Thymus (tissue), 11 donors: ENCODE data around the gene TULP1. TPM values are rescaled to one million over a fixed set of nuclear protein-coding genes. Genes with fewer than 3 reads are reported as not detected.
"Not testable (repeated sequence)": the region's sequence is repeated elsewhere in the genome, so short reads cannot be mapped to it uniquely, and the experiment has no call there.

ENCODE experiments used
- DNase-seq, 9 donors: peaks; one replicate each; pipeline ENCODE4 v3.0.0-alpha.2; 2013; ENCODE audit warnings: low spot score in 9 of 9, low read depth in 6 of 9, missing footprints in 1 of 9
- H3K27ac ChIP-seq, 2 donors: one replicate each; pipeline ENCODE4 v1.5.1; 2013; ENCODE audit warnings: control low read depth in 1 of 2, low read depth in 1 of 2, low read length in 1 of 2, mild to moderate bottlenecking in 1 of 2, moderate library complexity in 1 of 2
- H3K27me3 ChIP-seq, 2 donors: one replicate each; pipeline ENCODE4 v1.5.1; 2013; ENCODE audit warnings: low read length in 1 of 2; ENCODE audit not compliant: control insufficient read depth in 2 of 2, insufficient read depth in 1 of 2
- H3K36me3 ChIP-seq, 2 donors: one replicate each; pipeline ENCODE4 v1.5.1; 2013; ENCODE audit warnings: low read length in 1 of 2, mild to moderate bottlenecking in 1 of 2, moderate library complexity in 1 of 2; ENCODE audit not compliant: control insufficient read depth in 2 of 2, insufficient read depth in 2 of 2
- H3K4me1 ChIP-seq, 2 donors: one replicate each; pipeline ENCODE4 v1.5.1; 2013; ENCODE audit warnings: low read length in 2 of 2; ENCODE audit not compliant: control insufficient read depth in 2 of 2, insufficient read depth in 2 of 2
- H3K4me3 ChIP-seq, 2 donors: one replicate each; pipeline ENCODE4 v1.5.1; 2013; ENCODE audit warnings: low read length in 2 of 2, control low read depth in 1 of 2, mild to moderate bottlenecking in 1 of 2
- H3K9me3 ChIP-seq, 2 donors: one replicate each; pipeline ENCODE4 v1.5.1; 2013; ENCODE audit warnings: low read length in 1 of 2, mild to moderate bottlenecking in 1 of 2; ENCODE audit not compliant: control insufficient read depth in 2 of 2, insufficient read depth in 1 of 2
- WGBS: extraction: QIAGEN DNeasy Blood & Tissue Kit; methylation state at CpG from one replicate; pipeline ENCODE4 v1.1.7; 2013; 5-methylcytosine and 5-hydroxymethylcytosine counted together
- polyA plus RNA-seq: library from polyadenylated mRNA; stranded (reverse); fragments of 200-250 nt; gene quantifications from one replicate; pipeline ENCODE4 v1.2.3, GENCODE V29; 2013
- total RNA-seq: library from RNA; stranded (reverse); fragments of 120-200 nt; gene quantifications from one replicate; pipeline ENCODE4 v1.2.4, GENCODE V29; 2013
- donor health status: healthy.

Gene TULP1
- total and polyA plus RNA-seq, 2 donors, result 0.09 to 0.52 TPM

- 97% methylated on average over 6 of the region's 6 CpGs for WGBS
- not testable (repeated sequence) for H3K27ac ChIP-seq, H3K9me3 ChIP-seq, H3K4me1 ChIP-seq, H3K36me3 ChIP-seq, DNase-seq, H3K4me3 ChIP-seq
- peaks cover 0 to 34% of the 10 kb centered on the region in 2 donors for H3K27me3 ChIP-seq
These were observed 3.2 kb upstream of the TULP1 start for GRCh38 chr6:35515939-35516338.

DNA sequence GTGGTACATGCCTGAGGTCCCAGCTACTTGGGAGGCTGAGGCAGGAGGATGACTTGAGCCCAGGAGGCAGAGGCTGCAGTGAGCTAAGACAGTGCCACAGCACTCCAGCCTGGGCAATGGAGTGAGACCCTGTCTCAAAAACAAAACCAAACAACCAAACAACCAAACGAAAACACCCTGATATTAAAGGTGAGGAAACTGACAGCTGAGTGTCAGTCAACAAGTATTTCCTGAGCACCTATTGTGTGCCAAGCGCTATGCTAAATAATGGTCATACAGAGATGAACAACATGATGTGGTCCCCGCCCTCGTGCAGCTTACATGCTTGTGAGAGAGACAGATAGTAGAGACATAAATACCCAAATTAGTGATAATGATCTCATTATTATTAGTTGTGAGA is 1.9 kb upstream of the TULP1 start:
- DNase-seq, result no peak
- H3K36me3 ChIP-seq, result no peaks in the 10 kb centered on the region
- peaks cover 2 to 47% of the 10 kb centered on the region in 2 donors for H3K27me3 ChIP-seq
- WGBS, result 93% methylated on average over 4 of the region's 4 CpGs
- peaks cover 0 to 5% of the 10 kb centered on the region in 2 donors for H3K4me1 ChIP-seq
- no peak overlapping the region for H3K4me3 ChIP-seq
- no peak overlapping the region for H3K27ac ChIP-seq
- H3K9me3 ChIP-seq, result no peaks in the 10 kb centered on the region

GRCh38 chr6:35512006-35512405 is 690 bp downstream of the TULP1 start:
- WGBS, result 19% methylated on average over 26 of the region's 26 CpGs
- Histone ChIP-seq H3K9me3 (no peaks in the 10 kb centered on the region), H3K4me1 (peaks cover 0 to 5% of the 10 kb centered on the region in 2 donors), H3K36me3 (no peaks in the 10 kb centered on the region), H3K27ac (no peak overlapping the region), H3K27me3 (peaks cover 2 to 70% of the 10 kb centered on the region in 2 donors), H3K4me3 (no peak overlapping the region)
- no peak for DNase-seq

GRCh38 chr6:35511562-35511941 is 1.1 kb downstream of the TULP1 start:
- peaks cover 0 to 5% of the 10 kb centered on the region in 2 donors for H3K4me1 ChIP-seq
- no peak overlapping the region for H3K27ac ChIP-seq
- 23% methylated on average over 32 of the region's 32 CpGs for WGBS
- H3K4me3 ChIP-seq, result no peak overlapping the region
- no peaks in the 10 kb centered on the region for H3K9me3 ChIP-seq
- DNase-seq, result no peak
- H3K36me3 ChIP-seq, result no peaks in the 10 kb centered on the region
- H3K27me3 ChIP-seq, result peaks cover 2 to 69% of the 10 kb centered on the region in 2 donors

- Histone ChIP-seq H3K27me3 (peaks cover 2 to 72% of the 10 kb centered on the region in 2 donors), H3K4me1 (peaks cover 0 to 5% of the 10 kb centered on the region in 2 donors), H3K4me3 (no peak overlapping the region), H3K36me3 (no peaks in the 10 kb centered on the region), H3K9me3 (no peaks in the 10 kb centered on the region), H3K27ac (no peak overlapping the region)
- 70% methylated on average over 7 of the region's 7 CpGs for whole genome bisulfite sequencing
- no peak for DNase-seq
These were observed 1.7 kb downstream of the TULP1 start for GRCh38 chr6:35510916-35511561.

DNA sequence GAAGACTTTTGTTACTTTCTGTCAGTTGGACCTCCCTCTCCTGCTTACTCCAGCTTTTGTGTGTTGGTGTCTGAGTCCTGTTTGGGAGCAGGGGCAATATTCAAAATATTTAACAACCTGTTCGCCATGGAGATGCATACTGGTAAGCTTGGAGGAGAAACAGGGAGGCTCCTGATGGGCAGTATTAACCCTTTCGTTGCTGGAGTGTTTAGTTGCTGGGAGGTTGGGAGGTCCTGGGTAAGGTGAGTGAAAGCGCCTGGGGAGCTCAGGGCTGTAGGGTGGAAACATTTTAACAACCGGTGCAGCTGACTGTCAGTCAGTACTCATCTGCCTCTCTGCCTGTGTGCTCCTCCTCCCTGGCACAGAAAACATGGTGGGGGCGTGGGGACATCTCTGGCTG is 4.2 kb downstream of the TULP1 start:
- DNase-seq, result no peak
- no peak overlapping the region for H3K27ac ChIP-seq
- peaks cover 0 to 7% of the 10 kb centered on the region in 2 donors for H3K4me1 ChIP-seq
- 83% methylated on average over 5 of the region's 5 CpGs for WGBS
- H3K36me3 ChIP-seq, result no peaks in the 10 kb centered on the region
- H3K4me3 ChIP-seq, result no peak overlapping the region
- peaks cover 2 to 87% of the 10 kb centered on the region in 2 donors for H3K27me3 ChIP-seq
- H3K9me3 ChIP-seq, result no peaks in the 10 kb centered on the region

DNA sequence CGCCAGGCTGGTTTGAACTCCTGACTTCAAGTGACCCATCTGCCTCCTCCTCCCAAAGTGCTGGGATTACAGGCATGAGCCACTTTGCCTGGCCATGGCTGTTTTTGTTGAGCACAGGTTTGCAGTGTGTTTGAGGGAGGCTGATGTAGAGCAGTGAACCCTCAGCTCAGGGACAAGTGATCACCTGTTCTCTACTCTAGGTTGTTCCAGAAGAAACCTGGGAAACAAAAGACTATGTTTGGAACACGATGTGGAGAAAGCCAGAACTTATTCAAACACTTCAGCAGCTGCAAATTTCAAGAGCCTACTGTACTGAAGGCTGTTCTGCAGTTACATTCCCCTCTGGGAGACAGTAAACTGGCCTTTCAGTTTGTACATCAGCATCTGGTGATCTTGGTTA is 4.7 kb downstream of the TULP1 start:
- Histone ChIP-seq H3K4me3 (no peak overlapping the region), H3K4me1 (peaks cover 0 to 9% of the 10 kb centered on the region in 2 donors), H3K36me3 (no peaks in the 10 kb centered on the region), H3K27me3 (peaks cover 2 to 89% of the 10 kb centered on the region in 2 donors), H3K27ac (no peak overlapping the region), H3K9me3 (no peaks in the 10 kb centered on the region)
- no peak for DNase-seq
- WGBS, result 94% methylated on average over 2 of the region's 2 CpGs

- DNase-seq, result no peak
- Histone ChIP-seq H3K27ac (no peak overlapping the region), H3K27me3 (peaks cover 2 to 88% of the 10 kb centered on the region in 2 donors), H3K9me3 (no peaks in the 10 kb centered on the region), H3K36me3 (no peaks in the 10 kb centered on the region), H3K4me3 (no peak overlapping the region), H3K4me1 (peaks cover 0 to 9% of the 10 kb centered on the region in 2 donors)
- WGBS, result 96% methylated on average over 2 of the region's 2 CpGs
These were observed 5.5 kb downstream of the TULP1 start for GRCh38 chr6:35507221-35507620.

DNA sequence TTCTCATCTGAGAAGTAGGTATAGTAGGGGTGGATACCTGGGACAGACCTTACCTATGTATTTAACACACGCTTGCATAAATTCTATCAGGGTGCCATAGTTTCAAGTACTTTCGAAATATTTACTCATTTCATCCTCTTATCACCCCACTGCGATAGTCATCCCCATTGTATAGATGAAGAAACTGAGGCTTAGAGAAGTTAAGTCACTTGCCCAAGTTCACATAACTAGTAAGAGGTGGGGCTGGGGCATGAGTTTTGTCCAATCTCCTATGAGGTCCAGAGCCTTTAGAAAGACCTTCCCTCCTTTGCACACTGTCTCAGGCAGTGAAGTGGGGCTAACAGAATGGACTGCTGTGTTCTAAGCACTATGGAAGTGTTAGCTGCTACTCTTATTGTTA is 6.2 kb downstream of the TULP1 start:
- WGBS, result 96% methylated on average over 3 of the region's 3 CpGs
- Histone ChIP-seq H3K4me1 (peaks cover 0 to 7% of the 10 kb centered on the region in 2 donors), H3K36me3 (no peaks in the 10 kb centered on the region), H3K27me3 (peaks cover 2 to 85% of the 10 kb centered on the region in 2 donors), H3K9me3 (no peaks in the 10 kb centered on the region), H3K4me3 (no peak overlapping the region), H3K27ac (no peak overlapping the region)
- no peak for DNase-seq
